GM12864 (cell line): ENCODE data around the gene ERC2.

ENCODE experiments used
- DNase-seq: peaks from one replicate; pipeline ENCODE4 v3.0.0-alpha.2; 2011; ENCODE audit warnings: low read depth
- H3K4me3 ChIP-seq: 2 replicates; pipeline ENCODE4 v1.5.1; 2011; ENCODE audit warnings: mild to moderate bottlenecking, low read depth, low read length, control low read depth
- CTCF ChIP-seq: IDR thresholded peaks from 2 replicates; pipeline ENCODE4 v1.5.1; 2011; ENCODE audit warnings: low read depth, mild to moderate bottlenecking, moderate library complexity, low read length, control low read depth, inconsistent platforms; ENCODE audit errors: missing control alignments

Gene ERC2

DNA sequence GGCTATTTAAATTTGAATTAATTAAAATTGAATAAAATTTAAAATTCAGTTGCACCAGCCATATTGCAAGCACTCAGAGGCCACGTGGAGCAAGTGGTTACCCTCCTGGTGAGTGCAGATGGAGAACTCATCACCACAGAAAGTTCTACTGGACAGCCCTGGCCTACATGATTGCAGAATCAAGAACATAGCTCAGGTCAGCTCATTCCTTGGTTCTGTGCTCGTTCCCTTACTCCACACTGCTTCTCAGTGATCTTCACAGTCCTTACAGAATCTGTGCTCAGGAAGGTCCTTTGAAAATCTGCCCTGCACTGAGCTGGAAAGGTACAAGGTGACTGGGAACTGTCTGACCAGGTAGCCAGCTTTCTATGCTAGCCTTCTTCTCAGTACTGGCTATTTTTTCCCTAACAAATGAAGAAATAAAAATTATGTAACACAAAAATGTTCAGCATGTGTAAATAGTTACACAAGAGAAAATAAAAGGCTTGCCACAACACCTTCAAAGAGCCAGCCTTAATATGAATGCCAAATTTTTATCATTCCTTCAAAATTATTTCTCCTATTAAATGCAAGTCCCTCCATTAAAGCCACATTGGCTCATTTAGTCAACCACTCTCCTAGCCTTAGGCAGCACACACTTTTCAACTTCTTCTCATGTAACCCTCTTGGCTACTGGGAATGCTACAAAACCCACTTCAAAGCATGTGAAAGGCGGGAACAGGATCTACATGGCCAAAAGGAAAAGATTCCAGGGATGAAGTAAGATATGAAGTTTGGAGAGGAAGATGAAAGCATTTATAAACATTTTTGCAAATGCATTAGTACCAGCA lies 654.8 kb downstream of the ERC2 start:
- no peak for TF ChIP-seq CTCF
- DNase-seq: no peak
- no peak overlapping the region for H3K4me3 ChIP-seq

DNA sequence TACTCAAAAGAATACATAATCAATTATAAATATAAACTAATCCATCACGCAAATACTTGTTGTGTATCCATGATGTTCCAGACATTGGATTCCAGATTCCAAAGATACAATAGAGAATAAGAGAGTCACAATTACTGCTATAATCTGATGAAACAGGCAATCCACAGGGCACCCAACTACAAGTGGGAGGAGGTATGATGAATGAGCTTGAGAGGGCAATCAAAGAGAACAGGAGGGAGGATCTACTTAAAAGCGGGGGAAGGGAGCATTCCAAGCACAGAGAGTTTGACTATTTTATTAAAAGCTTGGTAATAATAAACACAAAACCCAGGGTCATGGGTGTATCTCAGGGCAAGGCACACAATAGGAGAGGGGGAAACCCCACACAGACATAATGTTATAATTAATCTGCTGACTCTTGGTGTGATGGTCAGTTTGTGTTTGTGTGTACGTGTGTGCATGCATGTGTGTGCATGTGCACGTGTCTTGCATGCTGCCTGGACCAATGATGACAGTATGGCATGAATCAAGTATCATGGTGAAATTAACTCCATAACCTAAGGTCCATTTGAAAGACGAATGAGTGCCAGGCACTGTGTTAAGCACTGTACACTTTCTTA lies 655.8 kb downstream of the ERC2 start:
- DNase-seq: no peak
- H3K4me3 ChIP-seq: no peak overlapping the region
- no peak for TF ChIP-seq CTCF

DNA sequence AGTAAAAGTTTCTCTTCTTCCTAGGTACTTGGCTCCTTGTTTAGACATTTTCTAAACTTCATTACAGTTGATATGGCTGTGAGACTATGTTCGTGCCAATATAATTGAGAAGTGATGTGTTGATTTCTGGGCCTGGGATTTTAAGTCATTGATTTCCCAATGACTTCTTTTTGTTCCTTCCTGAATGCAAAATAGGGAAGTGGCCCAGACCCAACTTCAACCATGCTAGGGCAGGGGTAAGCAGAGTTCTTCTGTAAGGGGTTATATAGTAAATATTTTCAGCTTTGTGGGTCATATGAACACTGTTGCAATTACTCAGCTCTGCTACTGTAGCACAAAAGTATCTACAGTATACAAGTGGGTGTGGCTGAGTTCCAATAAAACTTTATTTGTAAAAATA lies 661.1 kb downstream of the ERC2 start:
- TF ChIP-seq CTCF: no peak
- no peak overlapping the region for H3K4me3 ChIP-seq
- DNase-seq: no peak

- no peak for TF ChIP-seq CTCF
- no peak overlapping the region for H3K4me3 ChIP-seq
- DNase-seq: no peak
Measured at GRCh38 chr3:55805169-55805568, 663.1 kb downstream of the ERC2 start.

GRCh38 chr3:55804170-55805095 lies 663.8 kb downstream of the ERC2 start:
- TF ChIP-seq CTCF: no peak
- H3K4me3 ChIP-seq: no peak overlapping the region
- DNase-seq: no peak

- no peak overlapping the region for H3K4me3 ChIP-seq
- TF ChIP-seq CTCF: no peak
- DNase-seq: no peak
Measured at GRCh38 chr3:55802816-55803215, 665.5 kb downstream of the ERC2 start.
